Measurements from ENCODE around the gene WDR70. TPM values are rescaled to one million over a fixed set of nuclear protein-coding genes. Genes with fewer than 3 reads are reported as not detected.

The WDR70 gene
- total and polyA plus RNA-seq, 4 donors: 4.0 to 17.7 (median 14.5) TPM

GRCh38 chr5:37417347-37417746, 38.2 kb downstream of the WDR70 start (continued):
- no peak for TF ChIP-seq ZBTB33 (IDR thresholded peaks at IDR 0.05)

DNA sequence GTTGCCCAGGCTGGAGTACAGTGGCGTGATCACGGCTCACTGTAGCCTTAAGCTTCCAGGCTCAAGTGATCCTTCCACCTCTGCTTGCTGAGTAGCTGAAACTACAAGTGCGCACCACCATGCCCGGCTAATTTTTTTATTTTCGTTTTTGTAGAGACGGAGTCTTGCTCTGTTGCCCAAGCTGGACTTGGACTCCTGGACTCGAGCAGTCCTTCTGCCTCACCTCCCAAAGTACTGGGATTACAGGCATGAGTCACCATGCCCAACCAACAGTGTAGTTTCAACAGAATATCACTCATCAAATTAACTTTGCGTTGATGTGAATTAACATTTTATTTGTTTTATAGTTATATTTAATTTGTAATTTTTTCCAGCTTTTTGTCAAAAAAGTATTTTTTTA, 45.3 kb downstream of the WDR70 start:
- no peak overlapping the region for H3K27ac ChIP-seq (ENCODE audit: low read depth in 1 of 2, low read length in 2 of 2)
- H3K36me3 ChIP-seq (ENCODE audit: control insufficient read depth in 4 of 4, insufficient read depth in 3 of 4, low read depth in 1 of 4, low read length in 3 of 4): peaks cover 0 to 11% (median 2%) of the 10 kb centered on the region in 4 donors
- DNase-seq (ENCODE audit: low spot score): no peak
- TF ChIP-seq RAD21 (IDR thresholded peaks at IDR 0.05) (no peak), HNF4A (conservative IDR thresholded peaks at IDR 0.05) (peak in 1 of 2 donors; percentile 29)
- no peaks in the 10 kb centered on the region for H3K9me3 ChIP-seq (ENCODE audit: control insufficient read depth in 4 of 4, low read length in 3 of 4)
- H3K27me3 ChIP-seq (ENCODE audit: control insufficient read depth in 4 of 4, insufficient read depth in 4 of 4, low read length in 3 of 4): no peaks in the 10 kb centered on the region
- no peak overlapping the region for H3K4me3 ChIP-seq (ENCODE audit: low read depth in 1 of 3, low read length in 3 of 3)
- WGBS: 97% methylated on average over 8 of the region's 8 CpGs
- H3K9ac ChIP-seq (ENCODE audit: low read depth in 1 of 2, low read length in 2 of 2): no peak overlapping the region
- no peaks in the 10 kb centered on the region for H3K4me1 ChIP-seq (ENCODE audit: control insufficient read depth in 4 of 4, insufficient read depth in 4 of 4, low read length in 3 of 4)

DNA sequence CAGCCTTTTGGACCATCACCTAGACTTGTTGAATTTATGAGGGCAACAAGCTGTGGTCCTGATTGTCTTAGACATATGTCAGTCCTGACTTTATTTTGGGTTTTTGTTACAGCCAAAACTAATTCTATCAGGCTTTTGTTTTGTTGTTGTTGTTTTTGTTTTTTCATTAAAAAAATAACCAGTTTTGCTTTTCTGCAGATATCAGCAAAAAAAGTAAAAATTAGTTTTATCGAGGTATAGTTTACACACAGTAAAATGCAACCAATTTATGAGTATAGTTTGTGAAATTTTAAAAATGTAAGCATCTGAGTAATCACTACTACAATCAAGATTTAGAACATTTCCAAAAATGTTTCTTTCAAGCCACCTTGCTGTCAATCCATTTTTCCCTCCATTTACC, 48.9 kb downstream of the WDR70 start:
- Histone ChIP-seq H3K4me3 (ENCODE audit: low read depth in 1 of 3, low read length in 3 of 3) (no peak overlapping the region), H3K27ac (ENCODE audit: low read depth in 1 of 2, low read length in 2 of 2) (no peak overlapping the region), H3K9me3 (ENCODE audit: control insufficient read depth in 4 of 4, low read length in 3 of 4) (no peaks in the 10 kb centered on the region), H3K9ac (ENCODE audit: low read depth in 1 of 2, low read length in 2 of 2) (no peak overlapping the region), H3K27me3 (ENCODE audit: control insufficient read depth in 4 of 4, insufficient read depth in 4 of 4, low read length in 3 of 4) (no peaks in the 10 kb centered on the region), H3K36me3 (ENCODE audit: control insufficient read depth in 4 of 4, insufficient read depth in 3 of 4, low read depth in 1 of 4, low read length in 3 of 4) (peaks cover 0 to 6% (median 2%) of the 10 kb centered on the region in 4 donors), H3K4me1 (ENCODE audit: control insufficient read depth in 4 of 4, insufficient read depth in 4 of 4, low read length in 3 of 4) (no peaks in the 10 kb centered on the region)
- 93% methylated on average over 1 of the region's 1 CpG for WGBS
- no peak for DNase-seq (ENCODE audit: low spot score)
- TF ChIP-seq RAD21 (IDR thresholded peaks at IDR 0.05) (no peak), ZBTB33 (IDR thresholded peaks at IDR 0.05) (no peak), FOXA2 (IDR thresholded peaks at IDR 0.05) (no peak), NR2F2 (IDR thresholded peaks at IDR 0.05) (no peak)

DNA sequence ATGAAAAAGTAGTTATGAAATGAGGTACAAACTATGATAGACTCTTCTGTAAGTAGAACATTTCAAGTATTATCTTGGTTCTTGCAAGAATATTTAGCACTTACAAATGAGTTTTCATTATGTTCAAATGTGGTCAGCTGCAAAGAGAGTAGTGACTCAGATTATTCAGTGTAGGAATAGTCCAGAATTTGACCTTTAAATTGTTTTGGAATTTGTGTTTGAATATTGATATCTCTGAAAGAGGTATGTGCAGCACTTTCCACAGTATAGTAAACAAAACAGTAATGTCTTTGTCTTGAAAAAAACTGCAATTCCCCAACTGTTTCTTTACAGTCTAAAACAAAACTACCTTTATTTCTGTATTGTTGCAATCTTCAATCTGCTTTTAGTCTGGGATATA, 56.1 kb downstream of the WDR70 start:
- no peaks in the 10 kb centered on the region for H3K27me3 ChIP-seq (ENCODE audit: control insufficient read depth in 4 of 4, insufficient read depth in 4 of 4, low read length in 3 of 4)
- no peaks in the 10 kb centered on the region for H3K9me3 ChIP-seq (ENCODE audit: control insufficient read depth in 4 of 4, low read length in 3 of 4)
- H3K36me3 ChIP-seq (ENCODE audit: control insufficient read depth in 4 of 4, insufficient read depth in 3 of 4, low read depth in 1 of 4, low read length in 3 of 4): no peaks in the 10 kb centered on the region
- H3K27ac ChIP-seq (ENCODE audit: low read depth in 1 of 2, low read length in 2 of 2): no peak overlapping the region
- no peak overlapping the region for H3K9ac ChIP-seq (ENCODE audit: low read depth in 1 of 2, low read length in 2 of 2)
- TF ChIP-seq FOXA2 (IDR thresholded peaks at IDR 0.05) (no peak), NR2F2 (IDR thresholded peaks at IDR 0.05) (no peak), MAX (IDR thresholded peaks at IDR 0.05) (no peak), HNF4A (conservative IDR thresholded peaks at IDR 0.05) (no peak), SP1 (IDR thresholded peaks at IDR 0.05) (no peak), EGR1 (IDR thresholded peaks at IDR 0.05; ENCODE audit: low read depth in 2 of 2) (no peak), GABPA (IDR thresholded peaks at IDR 0.05 in 1 of 2, conservative IDR thresholded peaks at IDR 0.05 in 1 of 2) (no peak), CTCF (IDR thresholded peaks at IDR 0.05; ENCODE audit: low read depth, low read length, missing input control) (no peak), RXRA (IDR thresholded peaks at IDR 0.05) (no peak)
- TF ChIP-seq, protein P1, sequence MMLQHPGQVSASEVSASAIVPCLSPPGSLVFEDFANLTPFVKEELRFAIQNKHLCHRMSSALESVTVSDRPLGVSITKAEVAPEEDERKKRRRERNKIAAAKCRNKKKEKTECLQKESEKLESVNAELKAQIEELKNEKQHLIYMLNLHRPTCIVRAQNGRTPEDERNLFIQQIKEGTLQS (IDR thresholded peaks at IDR 0.05): no peak
- no peak for DNase-seq (ENCODE audit: low spot score)
- no peak overlapping the region for H3K4me3 ChIP-seq (ENCODE audit: low read depth in 1 of 3, low read length in 3 of 3)
- H3K4me1 ChIP-seq (ENCODE audit: control insufficient read depth in 4 of 4, insufficient read depth in 4 of 4, low read length in 3 of 4): no peaks in the 10 kb centered on the region

All from liver (tissue), 9 donors.